GM19351 (cell line): ENCODE data around the gene UBE2O.

Experiments
- ATAC-seq: cut with Tn5 transposase; IDR thresholded peaks from one replicate; pipeline ENCODE4 v1.9.1; 2021; ENCODE audit warnings: mild to moderate bottlenecking, moderate library complexity; ENCODE audit not compliant: unreplicated experiment

Gene UBE2O

DNA sequence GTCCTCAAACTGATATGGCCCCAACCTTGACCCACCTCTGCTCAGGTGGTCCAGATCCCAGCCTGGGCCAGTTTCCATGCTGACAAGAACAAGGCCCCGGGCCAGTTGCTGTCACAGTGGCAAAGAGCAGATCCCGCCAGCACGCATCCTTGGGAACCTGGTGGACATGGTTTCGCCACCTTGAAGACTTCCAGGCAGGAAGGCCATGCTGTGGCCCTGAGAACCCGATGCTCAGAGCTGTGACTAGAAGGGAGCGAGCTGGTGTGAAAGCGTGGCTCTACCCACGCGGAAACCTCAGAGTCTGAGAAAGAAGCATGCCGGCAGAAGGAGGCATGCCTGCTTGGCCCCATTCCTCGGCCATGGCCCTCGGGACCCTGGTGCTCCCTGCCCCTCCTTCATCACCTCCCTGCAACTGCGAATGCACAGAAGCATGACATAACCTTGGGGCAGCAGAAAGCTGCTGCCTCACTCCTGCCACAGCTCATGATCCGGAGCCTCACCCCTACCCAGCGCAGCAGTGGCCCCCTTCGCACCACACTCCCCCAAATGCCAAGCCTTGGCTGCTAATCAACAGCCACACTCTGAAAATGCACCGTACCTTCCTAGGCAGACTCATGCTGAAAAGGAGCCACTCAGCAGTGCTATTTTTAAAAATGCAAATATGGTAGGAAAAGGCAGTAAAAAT lies 33.2 kb downstream of the UBE2O start:
- ATAC-seq = no peak

DNA sequence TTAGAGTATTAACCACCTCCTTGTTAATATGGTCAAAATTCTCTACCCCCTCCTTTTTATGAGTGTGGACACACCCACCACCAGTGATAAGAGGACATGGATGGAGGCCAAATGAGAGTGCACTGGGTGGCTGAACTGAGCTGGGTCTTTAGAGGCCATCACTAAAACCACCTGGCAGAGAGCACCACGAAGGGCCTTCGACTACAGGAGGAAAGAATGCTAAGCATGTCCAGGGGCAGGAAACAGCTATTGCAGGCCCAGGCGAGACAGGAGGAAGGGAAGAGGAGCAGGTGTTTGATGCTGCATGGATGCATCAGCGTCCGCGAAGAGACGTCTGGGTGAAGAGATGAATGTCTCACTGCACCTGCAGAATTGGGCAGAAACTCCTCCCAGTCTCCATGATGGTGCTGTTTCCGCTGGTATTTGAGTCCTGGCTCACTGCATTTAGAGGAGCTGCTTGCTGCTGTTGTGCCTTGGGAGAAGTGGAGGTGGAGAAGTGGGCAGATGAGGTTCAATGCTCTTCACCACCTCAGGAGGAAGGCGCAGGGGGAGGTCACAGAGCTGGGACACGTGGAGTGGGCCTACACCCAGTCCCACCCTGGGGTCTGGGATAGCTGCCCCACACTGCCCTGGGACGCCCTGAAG lies 35.3 kb downstream of the UBE2O start:
- ATAC-seq = no peak

DNA sequence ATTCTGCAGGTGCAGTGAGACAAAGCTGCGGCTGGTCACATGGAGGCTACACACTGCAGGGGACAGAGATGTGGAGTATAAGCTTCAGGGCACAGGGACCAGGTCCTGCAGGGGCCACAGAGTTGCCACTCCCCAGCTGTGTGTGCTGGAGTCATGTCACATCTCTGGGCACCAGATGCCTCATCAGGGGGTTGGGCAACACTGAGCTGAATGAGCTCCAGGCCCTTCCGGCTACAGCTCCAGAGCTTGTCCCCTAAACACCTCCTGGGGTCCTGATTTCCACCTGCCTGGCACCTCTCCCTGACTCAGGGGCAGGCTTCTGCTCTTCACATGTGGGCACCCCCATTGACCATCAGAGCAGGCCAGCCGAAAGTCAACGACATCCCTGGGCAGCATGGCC lies 36.1 kb downstream of the UBE2O start:
- ATAC-seq = no peak

DNA sequence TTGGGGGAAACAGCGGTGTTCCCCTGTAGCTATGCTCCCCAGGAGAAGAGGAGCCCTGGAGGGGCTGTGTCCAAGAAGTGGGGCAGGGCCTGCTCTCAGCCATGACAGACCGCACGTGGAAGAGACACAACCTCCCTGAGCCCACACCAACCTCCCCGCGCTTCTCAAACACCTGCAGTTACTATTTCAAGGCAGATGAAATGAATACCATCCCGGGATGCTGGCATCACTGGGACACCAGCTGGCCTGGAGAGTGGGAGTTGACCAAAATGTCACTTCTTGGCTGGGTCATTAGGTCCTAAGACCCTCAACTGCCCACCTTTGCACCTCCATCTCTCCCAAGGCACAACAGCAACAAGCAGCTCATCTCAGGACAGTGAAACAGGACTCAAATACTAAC lies 36.5 kb downstream of the UBE2O start:
- ATAC-seq = no peak

DNA sequence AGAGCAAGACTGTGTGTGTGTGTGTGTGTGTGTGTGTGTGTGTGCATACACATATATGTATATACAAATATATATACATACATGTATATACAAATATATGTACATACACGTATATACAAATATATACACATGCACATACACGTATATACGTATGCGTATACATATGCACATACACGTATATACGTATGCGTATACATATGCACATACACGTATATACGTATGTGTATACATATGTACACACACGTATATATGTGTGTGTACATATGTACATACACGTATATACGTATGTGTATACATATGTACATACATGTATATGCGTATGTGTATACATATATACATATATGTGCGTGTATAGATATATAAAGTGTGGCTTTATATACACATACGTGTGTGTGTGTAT lies 37.2 kb downstream of the UBE2O start:
- ATAC-seq = no peak

DNA sequence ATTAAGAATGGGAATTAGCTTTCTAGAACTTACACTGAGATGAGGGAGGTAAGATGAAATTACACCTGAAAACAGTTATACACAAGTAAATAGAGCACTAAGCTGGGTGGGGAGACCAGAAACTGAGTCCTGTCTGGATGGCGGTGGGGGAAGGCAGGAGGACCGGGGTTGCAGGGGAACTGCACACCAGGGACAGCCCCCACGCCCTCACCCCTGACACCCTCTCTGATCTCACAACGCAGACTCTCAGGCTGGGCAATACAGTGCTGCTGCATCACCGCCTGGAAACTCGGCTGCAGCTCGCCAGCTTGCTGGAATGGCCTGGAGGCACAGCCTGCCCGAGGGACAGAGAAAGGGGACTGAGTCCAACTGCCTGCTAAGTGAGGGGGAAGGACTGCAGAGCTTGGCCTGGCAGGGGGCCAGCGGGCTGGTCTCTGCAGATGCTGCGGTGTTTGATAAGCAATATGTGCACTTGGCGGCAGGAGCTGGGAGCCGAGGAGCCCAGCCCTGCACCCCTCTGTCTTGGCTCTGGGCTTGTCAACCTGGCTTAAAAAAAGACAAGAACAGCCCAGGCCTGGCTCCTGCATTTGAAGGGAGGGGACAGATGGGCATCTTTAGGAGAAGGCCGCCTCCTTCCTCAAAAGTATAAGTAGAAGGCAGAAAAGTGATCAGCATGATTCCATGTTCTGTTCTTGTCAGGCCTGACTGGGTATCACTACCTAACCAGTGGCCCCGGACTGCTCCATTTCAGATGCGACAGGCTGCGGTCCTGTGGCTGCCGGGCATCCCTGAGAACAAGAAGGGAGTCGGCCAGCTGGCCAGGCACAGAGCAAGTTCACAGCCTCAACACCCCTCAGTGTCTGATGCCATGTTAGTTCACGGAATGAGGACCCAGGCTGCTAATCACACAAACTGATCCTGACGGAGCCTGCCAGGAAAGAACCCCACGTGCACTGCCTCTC lies 38.3 kb downstream of the UBE2O start:
- ATAC-seq = no peak

DNA sequence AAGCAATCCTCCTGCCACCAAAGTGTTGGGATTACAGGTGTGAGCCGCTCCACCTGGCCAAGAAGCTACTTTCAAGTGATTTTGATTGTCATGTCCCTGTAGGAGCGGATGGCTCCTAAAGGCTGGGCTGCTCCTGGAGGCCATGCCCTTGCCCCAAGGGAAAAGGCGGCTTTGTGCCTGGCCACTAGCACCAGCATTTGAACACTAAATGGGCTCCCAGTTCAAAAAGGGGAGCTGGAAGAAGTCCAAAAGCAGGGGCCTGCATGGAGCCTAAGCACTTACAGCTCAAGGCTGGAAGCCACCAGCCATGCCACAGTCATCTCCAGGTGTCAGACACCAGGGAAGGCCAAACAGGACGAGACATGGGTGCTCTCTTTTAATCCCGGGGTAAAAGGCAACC lies 41.7 kb downstream of the UBE2O start:
- ATAC-seq = no peak

DNA sequence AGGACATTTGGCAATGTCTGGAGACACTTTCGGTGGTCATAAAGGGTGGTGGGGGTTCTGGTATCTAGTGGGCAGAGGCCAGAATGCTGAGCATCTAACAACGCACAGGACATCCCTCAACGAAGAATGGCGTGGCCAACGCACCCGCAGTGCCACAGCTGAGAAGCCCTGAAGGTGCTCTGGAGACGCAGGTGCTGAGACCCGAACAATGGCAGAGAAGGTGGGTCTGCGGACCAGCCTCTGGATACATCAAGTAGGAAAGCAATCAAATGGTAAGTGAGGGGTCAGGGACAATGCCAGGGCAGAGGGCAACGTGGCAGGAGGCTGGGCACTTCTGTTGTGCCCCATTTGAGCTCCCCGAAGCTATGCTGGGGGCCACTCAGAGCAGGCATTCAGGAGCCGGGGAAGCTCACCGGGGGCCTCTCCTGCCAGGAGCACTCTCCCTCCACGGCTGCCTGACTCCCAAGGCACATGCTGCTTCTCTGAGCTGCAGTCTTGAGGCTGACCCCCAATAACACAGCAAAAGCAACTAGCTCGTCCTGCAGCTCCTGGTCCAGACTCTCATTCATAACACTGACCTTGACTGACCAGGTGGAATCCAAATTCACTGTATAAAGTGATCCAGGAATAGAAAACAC lies 42.5 kb downstream of the UBE2O start:
- no peak for ATAC-seq

DNA sequence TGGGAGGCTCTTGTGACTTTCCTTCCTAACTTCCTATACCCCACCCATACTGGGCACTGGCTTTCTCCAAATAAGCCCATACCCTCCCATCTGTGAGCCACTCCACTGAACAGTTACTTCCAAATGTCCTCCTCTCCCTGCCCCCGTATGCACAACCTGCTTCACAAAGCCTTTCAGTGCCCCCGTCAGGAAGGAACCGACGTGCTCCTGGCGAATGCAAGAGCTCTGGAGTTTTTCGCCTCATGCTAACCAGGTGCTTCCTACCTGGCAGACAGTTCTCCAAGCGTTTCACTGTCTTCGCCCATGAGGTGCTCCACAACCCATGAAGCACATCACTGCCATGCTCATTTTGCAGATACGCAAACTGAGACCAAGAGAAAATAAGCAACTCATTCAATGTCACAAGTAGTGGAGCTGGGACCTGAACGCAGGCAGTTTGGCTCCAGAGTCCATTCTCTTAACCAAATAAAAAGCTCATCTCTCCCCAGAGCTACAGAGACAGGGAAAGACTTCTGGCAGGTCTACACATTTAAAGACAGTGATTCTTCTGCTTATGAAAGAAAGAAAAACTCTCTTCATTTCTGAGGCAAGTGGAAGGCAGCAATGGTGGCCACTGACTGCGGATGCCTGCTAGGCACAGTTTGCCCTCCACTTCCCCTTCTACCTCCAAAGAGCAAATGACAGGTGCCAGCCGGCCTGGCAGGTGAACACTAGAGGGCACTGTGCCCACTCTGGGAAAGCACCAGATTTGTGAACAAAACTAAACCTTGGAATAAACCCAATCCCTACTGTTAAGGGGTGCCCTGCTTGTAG lies 44.7 kb downstream of the UBE2O start:
- ATAC-seq = no peak

DNA sequence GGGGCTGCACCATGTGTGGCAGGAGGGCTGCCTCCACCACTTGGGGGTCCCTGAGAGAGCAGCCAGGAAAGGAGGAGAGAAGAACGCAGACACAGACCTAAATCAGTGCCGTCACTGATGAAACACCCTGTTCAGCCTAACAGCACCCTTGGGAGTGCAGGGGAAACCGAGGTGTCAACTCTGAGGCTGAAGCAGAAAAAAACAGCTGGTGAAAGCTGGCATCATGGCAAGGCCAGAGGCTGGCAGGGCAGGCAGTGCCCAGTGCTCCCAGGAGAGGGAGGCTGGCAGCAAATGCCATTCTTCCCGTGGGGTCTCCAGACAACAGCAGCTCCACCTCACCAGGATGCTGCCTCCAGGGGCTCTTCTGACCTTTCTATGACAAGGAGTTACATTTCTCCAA lies 45.4 kb downstream of the UBE2O start:
- no peak for ATAC-seq

DNA sequence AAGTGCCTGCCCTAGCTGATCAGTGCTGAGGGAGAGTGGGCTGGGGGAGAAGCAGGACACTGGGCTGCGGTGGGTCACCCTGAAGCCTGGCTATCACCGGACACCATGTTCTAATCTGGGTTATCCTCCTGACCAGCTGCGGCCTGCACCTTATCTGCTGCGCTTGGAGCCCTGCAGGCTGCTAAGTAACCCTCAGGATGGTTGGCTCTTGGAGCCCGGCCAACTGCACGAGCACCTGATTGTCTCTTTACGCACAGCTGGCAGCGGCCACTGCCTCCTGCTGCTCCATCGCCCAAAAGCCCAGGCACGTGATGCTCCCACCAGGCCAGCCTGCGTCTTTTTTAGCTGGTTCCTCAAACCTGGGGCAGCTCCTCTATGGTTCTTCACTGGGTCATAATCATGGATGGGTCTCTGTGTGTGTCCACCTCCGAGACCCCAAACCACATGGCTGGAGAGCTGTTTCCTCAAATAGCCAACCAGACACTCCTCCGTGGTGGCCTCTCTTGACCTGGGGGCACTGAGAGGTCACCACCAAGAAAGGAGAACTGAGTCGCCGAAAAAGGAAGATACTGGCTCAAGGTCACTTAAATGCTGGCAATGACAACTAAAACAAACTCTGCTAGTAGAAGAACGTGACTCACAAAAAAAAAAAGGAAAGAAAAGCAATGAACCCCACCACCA lies 46.8 kb downstream of the UBE2O start:
- ATAC-seq = no peak

DNA sequence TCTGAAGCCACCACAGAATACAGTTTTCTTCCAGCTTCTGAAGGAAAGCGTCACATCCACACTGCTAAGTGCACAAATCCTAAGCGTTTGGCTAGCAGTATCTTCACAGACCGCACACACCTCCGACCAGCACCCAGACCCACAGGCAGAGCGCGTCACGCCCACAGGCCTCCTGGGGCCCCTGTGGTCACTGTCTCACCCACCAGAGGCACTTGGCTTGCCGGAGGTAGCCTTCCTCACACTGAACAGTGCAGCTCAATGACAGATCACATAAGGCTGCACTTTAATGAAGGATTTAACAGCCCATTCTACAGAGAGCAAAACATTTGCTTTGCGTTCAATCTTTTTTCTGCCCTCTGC lies 47.4 kb downstream of the UBE2O start:
- ATAC-seq = no peak

DNA sequence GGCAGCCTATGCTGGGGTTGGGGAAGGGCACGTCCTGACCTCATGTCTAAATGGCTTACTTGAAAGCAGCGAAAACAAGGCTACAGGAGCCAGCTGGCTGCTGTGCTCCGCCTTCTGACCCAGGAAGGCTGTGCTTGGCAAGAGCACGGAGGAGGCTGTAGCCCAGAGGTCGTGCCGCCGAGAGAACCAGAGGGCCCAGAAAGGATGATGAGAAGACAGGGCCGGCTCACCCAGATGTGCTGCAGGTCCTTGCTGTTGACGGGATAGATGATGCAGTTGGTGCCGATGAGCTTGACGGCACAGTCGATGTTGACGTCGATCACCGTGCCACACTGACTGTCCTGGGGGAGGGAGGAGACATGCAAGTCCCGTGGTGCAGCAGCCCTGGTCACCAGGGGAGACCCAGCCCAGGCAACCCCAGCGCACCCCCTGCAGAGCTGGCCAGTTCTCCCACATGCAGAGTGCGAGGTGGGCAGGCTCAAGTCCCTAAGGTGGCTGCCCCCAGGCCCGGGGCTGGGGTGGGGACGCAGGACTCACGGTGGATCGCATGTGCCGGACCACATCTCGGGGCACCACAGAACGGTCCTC lies 47.9 kb downstream of the UBE2O start:
- ATAC-seq = no peak

DNA sequence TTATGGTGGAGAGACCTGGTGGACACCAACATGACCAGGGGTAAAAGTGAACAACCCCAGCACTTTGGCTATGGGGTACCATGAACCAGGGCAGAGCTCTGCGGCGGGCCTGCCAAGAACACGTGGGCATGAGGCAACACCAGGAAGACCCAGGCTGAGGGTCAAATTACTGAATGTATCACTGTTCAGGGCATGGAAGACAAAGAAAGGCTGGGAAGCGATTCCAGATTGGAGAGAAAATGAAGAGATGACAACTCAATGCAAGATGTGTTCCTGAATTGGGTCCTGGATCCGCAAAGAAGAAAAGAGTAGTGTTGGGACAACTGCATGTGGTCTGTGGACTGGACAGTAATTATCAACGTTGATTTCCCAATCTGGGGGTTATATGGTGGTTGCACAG lies 48.7 kb downstream of the UBE2O start:
- no peak for ATAC-seq

DNA sequence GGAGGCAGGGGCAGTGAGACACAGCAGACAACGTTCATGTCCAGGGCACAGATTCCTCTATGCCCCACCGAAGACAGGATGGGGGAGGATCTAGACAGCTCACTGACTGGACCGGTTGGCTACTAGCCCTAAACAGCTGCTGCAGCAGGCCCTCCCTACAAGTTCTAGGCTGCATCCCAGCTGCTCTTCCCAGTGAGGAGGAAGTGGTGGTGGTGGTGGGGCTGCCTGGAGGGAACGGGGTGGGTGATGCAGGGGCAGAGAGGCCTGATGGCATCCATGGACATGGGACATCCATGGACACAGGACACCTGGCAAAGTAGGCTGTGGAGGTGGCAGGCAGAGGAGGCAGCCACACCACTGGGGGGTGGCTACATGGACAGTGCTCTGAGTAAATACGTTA lies 50.2 kb downstream of the UBE2O start:
- no peak for ATAC-seq

DNA sequence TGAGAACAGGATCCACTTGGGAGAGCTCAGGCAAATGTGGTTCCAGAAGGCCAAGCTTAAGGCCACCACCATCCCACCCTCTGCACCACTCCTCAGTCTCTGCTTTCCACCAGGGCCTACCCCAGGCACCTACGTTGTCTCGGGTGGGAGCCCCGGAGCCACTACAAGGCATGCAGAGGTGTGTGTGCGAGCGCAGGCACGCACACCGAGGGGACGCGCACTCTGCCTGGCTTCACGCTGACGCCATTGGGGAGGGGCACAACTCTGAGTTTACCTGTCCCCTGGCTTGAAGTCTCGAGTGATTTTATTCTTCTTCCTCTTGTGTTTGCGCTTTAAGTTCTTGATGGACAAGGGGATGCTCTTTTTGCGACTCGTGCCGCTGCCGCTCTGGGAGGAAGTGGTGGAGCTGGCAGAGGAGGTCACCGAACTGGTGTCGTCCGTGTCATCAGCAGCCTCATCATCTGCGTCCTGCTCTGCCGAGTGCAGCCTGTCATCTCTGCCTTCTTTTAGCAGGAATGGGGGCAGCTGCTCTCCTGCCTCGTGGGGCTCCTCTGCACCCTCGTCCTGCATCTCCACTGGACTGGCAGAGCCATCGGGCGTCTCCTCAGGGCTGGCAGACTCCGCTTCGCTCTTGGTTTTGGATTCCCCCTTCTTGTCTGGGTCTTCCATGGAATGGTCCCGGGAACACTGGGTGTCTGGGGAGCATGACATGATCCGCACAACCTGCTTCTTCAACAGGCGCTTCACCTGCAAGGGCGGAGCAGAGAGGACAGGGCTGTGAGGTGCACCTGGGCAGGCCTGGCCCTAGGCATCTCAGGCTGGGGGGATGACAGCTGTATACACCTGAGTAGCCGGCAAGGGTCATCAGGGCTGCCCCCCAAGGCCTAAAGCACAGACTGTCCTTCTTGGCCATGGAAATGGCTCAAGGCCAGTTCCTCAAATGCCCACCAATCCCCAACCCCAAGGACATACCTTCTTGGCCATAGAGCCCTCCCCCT lies 53.5 kb downstream of the UBE2O start:
- ATAC-seq = no peak

DNA sequence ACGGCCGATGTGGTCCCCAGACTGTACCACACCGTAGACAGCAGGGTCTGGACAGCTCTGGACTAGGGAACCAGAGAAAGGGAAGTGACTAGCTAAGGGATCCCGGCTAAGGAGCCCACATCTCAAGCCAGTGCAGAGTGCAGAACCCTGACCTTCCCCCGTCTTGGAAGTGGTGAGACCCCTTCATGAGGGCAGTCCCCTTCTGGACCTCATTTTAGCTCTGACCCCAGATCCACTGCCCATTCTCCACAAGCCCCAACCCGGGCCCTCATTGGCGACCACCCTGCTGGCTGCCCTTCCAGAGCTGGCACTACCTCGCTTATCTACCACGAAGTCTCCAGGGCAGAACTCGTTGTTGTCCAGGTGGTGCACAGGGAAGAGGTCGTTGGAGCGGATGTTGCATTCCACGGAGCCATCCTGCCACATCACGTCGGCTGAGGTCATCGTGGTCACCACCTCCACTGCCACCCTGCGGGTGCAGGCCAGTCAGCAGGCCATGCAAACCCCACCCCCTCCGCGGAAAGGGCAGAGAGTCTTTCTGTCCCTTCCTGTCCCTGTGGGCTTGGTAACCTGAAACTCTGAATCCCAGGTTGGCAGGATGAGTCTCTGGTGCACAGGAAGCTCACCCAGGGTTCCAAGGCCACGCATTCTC lies 54.3 kb downstream of the UBE2O start:
- ATAC-seq = no peak
